ENCODE measurements around the gene CHMP2A.

Gene CHMP2A

DNA sequence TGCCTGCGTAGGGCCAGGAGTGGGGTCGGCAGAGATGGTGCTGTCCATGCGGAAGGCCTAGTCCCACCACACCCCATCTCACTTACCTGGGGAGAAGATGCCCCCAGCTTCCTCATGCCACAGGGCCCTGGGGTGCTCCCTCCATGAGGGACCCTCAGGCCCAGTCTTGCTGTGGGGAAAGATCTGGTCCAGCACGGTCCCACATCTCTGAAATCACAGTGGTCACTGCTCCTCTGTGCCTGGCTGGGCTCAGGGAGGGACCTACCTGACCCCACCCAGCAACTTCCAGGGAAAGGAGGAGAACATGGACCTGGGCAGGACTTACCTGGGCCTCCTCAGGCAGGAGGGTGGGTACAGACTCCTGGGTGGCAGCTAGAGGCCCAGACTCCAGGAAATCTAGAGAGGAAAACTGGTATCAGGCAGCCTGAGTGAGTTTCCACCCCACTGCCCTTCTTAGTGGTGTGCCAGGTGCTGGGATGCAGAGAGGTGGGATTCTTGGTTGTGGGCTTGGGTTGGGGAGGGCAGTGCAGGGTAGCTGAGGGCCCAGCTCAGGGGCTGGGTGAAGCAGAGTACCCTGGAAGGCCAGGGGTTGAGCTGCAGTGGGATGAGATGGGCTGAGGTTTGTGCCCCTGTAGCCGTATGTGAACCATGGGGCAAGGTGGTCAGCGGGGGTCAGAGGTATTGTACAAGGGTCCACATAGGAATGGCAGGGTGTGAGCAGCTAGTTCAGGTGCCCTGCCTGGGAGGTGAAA, 14.5 kb upstream of the CHMP2A start (continued):
- TF ChIP-seq, protein P1, sequence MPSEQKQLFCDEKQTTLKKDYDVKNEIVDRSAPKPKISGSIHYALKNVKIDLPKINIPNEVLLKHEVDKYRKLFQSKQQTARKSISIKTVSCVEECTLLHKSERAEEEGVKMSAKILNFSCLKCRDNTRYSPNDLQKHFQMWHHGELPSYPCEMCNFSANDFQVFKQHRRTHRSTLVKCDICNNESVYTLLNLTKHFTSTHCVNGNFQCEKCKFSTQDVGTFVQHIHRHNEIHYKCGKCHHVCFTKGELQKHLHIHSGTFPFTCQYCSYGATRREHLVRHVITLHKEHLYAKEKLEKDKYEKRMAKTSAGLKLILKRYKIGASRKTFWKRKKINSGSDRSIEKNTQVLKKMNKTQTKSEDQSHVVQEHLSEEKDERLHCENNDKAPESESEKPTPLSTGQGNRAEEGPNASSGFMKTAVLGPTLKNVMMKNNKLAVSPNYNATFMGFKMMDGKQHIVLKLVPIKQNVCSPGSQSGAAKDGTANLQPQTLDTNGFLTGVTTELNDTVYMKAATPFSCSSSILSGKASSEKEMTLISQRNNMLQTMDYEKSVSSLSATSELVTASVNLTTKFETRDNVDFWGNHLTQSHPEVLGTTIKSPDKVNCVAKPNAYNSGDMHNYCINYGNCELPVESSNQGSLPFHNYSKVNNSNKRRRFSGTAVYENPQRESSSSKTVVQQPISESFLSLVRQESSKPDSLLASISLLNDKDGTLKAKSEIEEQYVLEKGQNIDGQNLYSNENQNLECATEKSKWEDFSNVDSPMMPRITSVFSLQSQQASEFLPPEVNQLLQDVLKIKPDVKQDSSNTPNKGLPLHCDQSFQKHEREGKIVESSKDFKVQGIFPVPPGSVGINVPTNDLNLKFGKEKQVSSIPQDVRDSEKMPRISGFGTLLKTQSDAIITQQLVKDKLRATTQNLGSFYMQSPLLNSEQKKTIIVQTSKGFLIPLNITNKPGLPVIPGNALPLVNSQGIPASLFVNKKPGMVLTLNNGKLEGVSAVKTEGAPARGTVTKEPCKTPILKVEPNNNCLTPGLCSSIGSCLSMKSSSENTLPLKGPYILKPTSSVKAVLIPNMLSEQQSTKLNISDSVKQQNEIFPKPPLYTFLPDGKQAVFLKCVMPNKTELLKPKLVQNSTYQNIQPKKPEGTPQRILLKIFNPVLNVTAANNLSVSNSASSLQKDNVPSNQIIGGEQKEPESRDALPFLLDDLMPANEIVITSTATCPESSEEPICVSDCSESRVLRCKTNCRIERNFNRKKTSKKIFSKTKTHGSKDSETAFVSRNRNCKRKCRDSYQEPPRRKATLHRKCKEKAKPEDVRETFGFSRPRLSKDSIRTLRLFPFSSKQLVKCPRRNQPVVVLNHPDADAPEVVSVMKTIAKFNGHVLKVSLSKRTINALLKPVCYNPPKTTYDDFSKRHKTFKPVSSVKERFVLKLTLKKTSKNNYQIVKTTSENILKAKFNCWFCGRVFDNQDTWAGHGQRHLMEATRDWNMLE (tag by site-specific recombination; conservative IDR thresholded peaks at IDR 0.05; ENCODE audit: low read depth), result no peak
- TF ChIP-seq RBAK (tag by site-specific recombination; IDR thresholded peaks at IDR 0.05) (no peak), ZNF768 (tag by site-specific recombination; IDR thresholded peaks at IDR 0.05) (no peak), ZNF16 (tag by site-specific recombination; IDR thresholded peaks at IDR 0.05; ENCODE audit: low read depth) (no peak)
- TF ChIP-seq, protein P2, sequence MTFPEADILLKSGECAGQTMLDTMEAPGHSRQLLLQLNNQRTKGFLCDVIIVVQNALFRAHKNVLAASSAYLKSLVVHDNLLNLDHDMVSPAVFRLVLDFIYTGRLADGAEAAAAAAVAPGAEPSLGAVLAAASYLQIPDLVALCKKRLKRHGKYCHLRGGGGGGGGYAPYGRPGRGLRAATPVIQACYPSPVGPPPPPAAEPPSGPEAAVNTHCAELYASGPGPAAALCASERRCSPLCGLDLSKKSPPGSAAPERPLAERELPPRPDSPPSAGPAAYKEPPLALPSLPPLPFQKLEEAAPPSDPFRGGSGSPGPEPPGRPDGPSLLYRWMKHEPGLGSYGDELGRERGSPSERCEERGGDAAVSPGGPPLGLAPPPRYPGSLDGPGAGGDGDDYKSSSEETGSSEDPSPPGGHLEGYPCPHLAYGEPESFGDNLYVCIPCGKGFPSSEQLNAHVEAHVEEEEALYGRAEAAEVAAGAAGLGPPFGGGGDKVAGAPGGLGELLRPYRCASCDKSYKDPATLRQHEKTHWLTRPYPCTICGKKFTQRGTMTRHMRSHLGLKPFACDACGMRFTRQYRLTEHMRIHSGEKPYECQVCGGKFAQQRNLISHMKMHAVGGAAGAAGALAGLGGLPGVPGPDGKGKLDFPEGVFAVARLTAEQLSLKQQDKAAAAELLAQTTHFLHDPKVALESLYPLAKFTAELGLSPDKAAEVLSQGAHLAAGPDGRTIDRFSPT (tag by site-specific recombination; IDR thresholded peaks at IDR 0.05), result no peak

DNA sequence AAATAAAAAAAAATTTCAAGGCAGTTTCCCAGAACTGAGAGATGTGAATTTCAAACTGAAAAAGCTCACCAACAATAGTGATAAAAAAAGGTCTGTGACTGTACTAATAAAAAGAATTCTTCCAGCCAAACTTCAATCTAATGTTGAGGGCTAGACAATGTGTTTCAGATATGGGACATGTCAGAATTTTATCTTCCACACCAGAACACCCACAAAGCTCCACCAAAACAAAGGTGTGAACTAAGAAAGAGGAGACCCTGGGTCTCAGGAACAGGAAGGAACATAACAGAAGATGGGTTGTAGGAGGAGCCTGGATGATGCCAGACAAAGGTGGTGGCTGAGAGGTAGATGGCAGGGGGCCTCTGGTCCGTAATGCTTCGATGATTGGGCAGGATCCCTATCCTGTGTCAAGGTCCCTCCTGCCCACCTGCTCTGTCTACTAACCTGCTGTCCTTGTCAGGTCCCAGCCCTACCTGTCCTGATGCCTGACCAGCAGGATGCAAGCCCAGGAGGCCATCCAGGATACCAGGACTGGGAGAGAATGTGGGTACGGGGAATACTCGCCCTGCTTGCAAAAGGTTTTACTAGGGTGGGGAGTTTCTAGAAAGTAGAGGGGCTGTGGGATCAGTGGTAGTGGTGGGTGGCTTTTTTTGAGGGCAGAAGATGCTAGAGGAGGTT, 13.7 kb upstream of the CHMP2A start:
- POLR2A ChIA-PET, result interaction anchor here (1.4 to 4.9 kb wide), 3 partner anchors 9 to 25 kb away, joined by 4 to 28 read pairs (median 5); no protein-coding TSS in a partner anchor
- Histone ChIP-seq H3K36me3 (ENCODE audit: control insufficient read depth in 2 of 2, insufficient read depth in 1 of 2, low read length in 2 of 2) (peaks cover 7 to 40% of the 10 kb centered on the region in 2 experiments; a peak in 2 of 3 replicates), H3K4me1 (ENCODE audit: control insufficient read depth, insufficient read depth, low read length) (no peaks in the 10 kb centered on the region), H3K4me3 (ENCODE audit: low read depth, low read length) (no peak overlapping the region), H3K27ac (ENCODE audit: extremely low read depth, low read depth, low read length) (no peak overlapping the region; the same call in 1 of the 2 replicates), H3K9me3 (ENCODE audit: control insufficient read depth, insufficient read depth, low read depth, low read length) (no peaks in the 10 kb centered on the region)
- CTCF ChIA-PET, result interaction anchor here (0.8 to 1.3 kb wide), 3 partner anchors 12 to 50 kb away, joined by 3 to 4 read pairs (median 4); no protein-coding TSS in a partner anchor
- TF ChIP-seq HOXD13 (CRISPR knock-in tag; IDR thresholded peaks at IDR 0.05; ENCODE audit: borderline replicate concordance), result no peak
- no peak for TF ChIP-seq ZNF777 (tag by site-specific recombination; IDR thresholded peaks at IDR 0.05; ENCODE audit: borderline replicate concordance)
- TF ChIP-seq, protein P3, sequence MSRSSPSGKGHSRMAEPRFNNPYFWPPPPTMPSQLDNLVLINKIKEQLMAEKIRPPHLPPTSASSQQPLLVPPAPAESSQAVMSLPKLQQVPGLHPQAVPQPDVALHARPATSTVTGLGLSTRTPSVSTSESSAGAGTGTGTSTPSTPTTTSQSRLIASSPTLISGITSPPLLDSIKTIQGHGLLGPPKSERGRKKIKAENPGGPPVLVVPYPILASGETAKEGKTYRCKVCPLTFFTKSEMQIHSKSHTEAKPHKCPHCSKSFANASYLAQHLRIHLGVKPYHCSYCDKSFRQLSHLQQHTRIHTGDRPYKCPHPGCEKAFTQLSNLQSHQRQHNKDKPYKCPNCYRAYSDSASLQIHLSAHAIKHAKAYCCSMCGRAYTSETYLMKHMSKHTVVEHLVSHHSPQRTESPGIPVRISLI (tag by site-specific recombination; IDR thresholded peaks at IDR 0.05), result no peak
- no peak for TF ChIP-seq ZNF404 (tag by site-specific recombination; IDR thresholded peaks at IDR 0.05)
- TF ChIP-seq ZNF555 (tag by site-specific recombination; conservative IDR thresholded peaks at IDR 0.05), result no peak

DNA sequence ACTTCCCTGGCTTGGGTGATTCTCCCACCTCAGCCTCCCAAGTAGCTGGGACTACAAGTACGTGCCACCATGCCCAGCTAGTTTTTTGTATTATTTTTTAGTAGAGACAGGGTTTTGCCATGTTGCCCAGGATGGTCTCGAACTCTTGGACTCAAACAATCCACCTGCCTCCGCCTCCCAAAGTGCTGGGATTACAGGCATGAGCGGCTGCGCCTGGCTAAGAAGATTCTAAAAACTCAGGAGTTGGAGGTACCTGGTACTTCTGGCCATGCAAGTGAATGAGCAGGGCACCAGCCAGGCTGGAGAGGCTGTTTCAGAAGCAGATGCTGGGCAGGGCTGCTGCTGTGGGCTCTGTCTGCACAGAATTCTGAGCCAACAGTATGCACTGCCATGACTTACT, 12.1 kb upstream of the CHMP2A start:
- Histone ChIP-seq H3K9me3 (ENCODE audit: control insufficient read depth, insufficient read depth, low read depth, low read length) (no peaks in the 10 kb centered on the region), H3K4me3 (ENCODE audit: low read depth, low read length) (no peak overlapping the region), H3K27ac (ENCODE audit: extremely low read depth, low read depth, low read length) (no peak overlapping the region), H3K36me3 (ENCODE audit: control insufficient read depth in 2 of 2, insufficient read depth in 1 of 2, low read length in 2 of 2) (peaks cover 7 to 53% of the 10 kb centered on the region in 2 experiments; a peak in 2 of 3 replicates), H3K4me1 (ENCODE audit: control insufficient read depth, insufficient read depth, low read length) (no peaks in the 10 kb centered on the region)
- ChIA-PET CTCF (interaction anchor here (0.7 kb wide), 1 partner anchor 51 kb away, joined by 5 read pairs; no protein-coding TSS in a partner anchor), POLR2A (interaction anchor here (0.8 to 1.4 kb wide), 2 partner anchors 8 to 203 kb away, joined by 3 to 5 read pairs; no protein-coding TSS in a partner anchor)
- no peak for TF ChIP-seq ZNF792 (tag by site-specific recombination; IDR thresholded peaks at IDR 0.05)
- TF ChIP-seq ZBTB21 (tag by site-specific recombination; IDR thresholded peaks at IDR 0.05), result no peak
- TF ChIP-seq, protein P2 (tag by site-specific recombination; IDR thresholded peaks at IDR 0.05), result no peak
- no peak for TF ChIP-seq GFI1B (tag by site-specific recombination; IDR thresholded peaks at IDR 0.05)
- TF ChIP-seq ZEB2 (tag by site-specific recombination; IDR thresholded peaks at IDR 0.05), result no peak
- TF ChIP-seq, protein P4, sequence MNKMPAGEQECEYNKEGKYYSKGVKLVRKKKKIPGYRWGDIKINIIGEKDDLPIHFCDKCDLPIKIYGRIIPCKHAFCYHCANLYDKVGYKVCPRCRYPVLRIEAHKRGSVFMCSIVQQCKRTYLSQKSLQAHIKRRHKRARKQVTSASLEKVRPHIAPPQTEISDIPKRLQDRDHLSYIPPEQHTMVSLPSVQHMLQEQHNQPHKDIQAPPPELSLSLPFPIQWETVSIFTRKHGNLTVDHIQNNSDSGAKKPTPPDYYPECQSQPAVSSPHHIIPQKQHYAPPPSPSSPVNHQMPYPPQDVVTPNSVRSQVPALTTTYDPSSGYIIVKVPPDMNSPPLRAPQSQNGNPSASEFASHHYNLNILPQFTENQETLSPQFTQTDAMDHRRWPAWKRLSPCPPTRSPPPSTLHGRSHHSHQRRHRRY (tag by site-specific recombination; IDR thresholded peaks at IDR 0.05), result no peak
- TF ChIP-seq KLF7 (tag by site-specific recombination; IDR thresholded peaks at IDR 0.05; ENCODE audit: borderline replicate concordance), result no peak
- no peak for TF ChIP-seq ZNF48 (tag by site-specific recombination; IDR thresholded peaks at IDR 0.05)
